Prostate gland (tissue), 2 donors: ENCODE results near the gene EXD3.

ENCODE experiments used
- CTCF ChIP-seq, 4 experiments: fragments of 200-600 bp in 2 of 4; fragments of 450-650 bp in 2 of 4; sonication (generic) in 2 of 4; IDR thresholded peaks; 1 replicate in 3 of 4; 2 replicates in 1 of 4; pipeline ENCODE4 v1.5.1; 2016 to 2019; ENCODE audit warnings: antibody characterized with exemption in 4 of 4, mild to moderate bottlenecking in 2 of 4, moderate library complexity in 2 of 4
- POLR2AphosphoS5 ChIP-seq: sonication (generic); formaldehyde crosslinking; IDR thresholded peaks from one replicate; pipeline ENCODE4 v1.6.1; 2017; ENCODE audit warnings: antibody characterized with exemption

GRCh38 chr9:137426018-137426681 is 3.2 kb upstream of the EXD3 start:
- no peak for TF ChIP-seq POLR2AphosphoS5
- TF ChIP-seq CTCF (IDR thresholded peaks at IDR 0.05) = no peak
